Measurements from ENCODE around the gene STX2.

STX2 gene

GRCh38 chr12:130765186-130765659 lies 73.8 kb downstream of the STX2 start:
- DNase-seq (ENCODE audit: low read depth), result no peak
- no peak overlapping the region for H3K4me3 ChIP-seq (ENCODE audit: low read length)
- no peak for TF ChIP-seq CTCF (conservative IDR thresholded peaks at IDR 0.05; ENCODE audit: low read depth, low read length)

DNA sequence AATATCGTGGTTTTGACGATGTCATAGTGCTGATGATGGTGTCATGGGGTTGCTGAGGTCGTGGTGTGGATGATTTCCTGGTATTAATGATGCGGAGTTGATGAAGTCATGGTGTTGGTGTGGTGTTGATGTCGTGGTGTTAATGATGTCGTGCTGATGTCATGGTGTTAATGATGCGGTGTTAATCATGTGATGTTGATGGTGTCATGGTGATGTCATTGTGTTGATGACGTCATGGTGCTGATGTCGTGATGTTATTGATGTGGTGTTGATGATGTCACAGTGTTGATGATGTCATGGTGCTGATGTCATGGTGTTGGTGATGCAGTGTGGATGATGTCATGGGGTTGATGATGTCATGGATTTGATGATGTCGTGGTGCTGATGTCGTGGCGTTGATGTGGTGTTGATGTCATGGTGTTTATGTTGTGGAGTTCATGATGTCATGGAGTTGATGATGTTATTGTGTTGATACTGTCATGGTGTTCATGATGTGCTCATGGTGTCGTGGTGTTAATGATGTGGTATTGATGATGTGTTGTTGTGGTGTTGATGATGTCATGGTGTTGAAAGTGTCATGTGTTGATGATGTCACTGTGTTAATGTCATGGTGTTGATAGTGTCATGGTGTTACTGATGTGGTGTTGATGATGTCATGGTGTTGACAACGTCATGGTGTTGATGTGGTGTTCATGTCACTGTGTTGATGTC lies 74.4 kb downstream of the STX2 start:
- H3K4me3 ChIP-seq (ENCODE audit: low read length), result no peak overlapping the region
- no peak for DNase-seq (ENCODE audit: low read depth)
- no peak for TF ChIP-seq CTCF (conservative IDR thresholded peaks at IDR 0.05; ENCODE audit: low read depth, low read length)

DNA sequence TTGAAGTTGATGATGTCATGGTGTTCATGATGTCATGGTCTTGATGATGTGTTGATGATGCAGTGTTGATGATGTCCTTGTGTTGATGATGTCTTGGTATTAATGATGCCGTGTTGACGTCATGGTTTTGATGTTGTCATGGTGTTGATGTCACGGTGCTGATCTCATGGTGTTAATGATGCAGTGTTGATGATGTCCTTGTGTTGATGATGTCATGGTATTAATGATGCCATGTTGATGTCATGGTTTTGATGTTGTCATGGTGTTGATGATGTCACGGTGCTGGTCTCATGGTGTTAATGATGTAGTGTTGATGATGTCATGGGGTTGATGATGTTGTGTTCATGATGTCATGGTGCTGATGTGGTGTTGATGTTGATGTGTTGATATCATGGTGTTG lies 75.0 kb downstream of the STX2 start:
- DNase-seq (ENCODE audit: low read depth), result no peak
- no peak overlapping the region for H3K4me3 ChIP-seq (ENCODE audit: low read length)
- no peak for TF ChIP-seq CTCF (conservative IDR thresholded peaks at IDR 0.05; ENCODE audit: low read depth, low read length)

GRCh38 chr12:130762319-130762675 lies 76.8 kb downstream of the STX2 start:
- DNase-seq (ENCODE audit: low read depth), result no peak
- no peak for TF ChIP-seq CTCF (conservative IDR thresholded peaks at IDR 0.05; ENCODE audit: low read depth, low read length)
- H3K4me3 ChIP-seq (ENCODE audit: low read length), result no peak overlapping the region

GRCh38 chr12:130761537-130762318 lies 77.3 kb downstream of the STX2 start:
- TF ChIP-seq CTCF (conservative IDR thresholded peaks at IDR 0.05; ENCODE audit: low read depth, low read length), result peak; percentile 61
- no peak for DNase-seq (ENCODE audit: low read depth)
- H3K4me3 ChIP-seq (ENCODE audit: low read length), result no peak overlapping the region

- DNase-seq (ENCODE audit: low read depth), result no peak
- TF ChIP-seq CTCF (conservative IDR thresholded peaks at IDR 0.05; ENCODE audit: low read depth, low read length), result no peak
- no peak overlapping the region for H3K4me3 ChIP-seq (ENCODE audit: low read length)
Measured at GRCh38 chr12:130754234-130754901, 84.7 kb downstream of the STX2 start.
